ENCODE measurements around the gene LRRC4C. TPM values are rescaled to one million over a fixed set of nuclear protein-coding genes. Genes with fewer than 3 reads are reported as not detected.

The LRRC4C gene
- total RNA-seq, 1 experiment from 2014 or later: 0.13 TPM

GRCh38 chr11:40338062-40338461 is 1121.4 kb downstream of the LRRC4C start:
- H4K91ac ChIP-seq (ENCODE audit: insufficient read length, low read depth, low read length): no peak overlapping the region
- no peak overlapping the region for H3K18ac ChIP-seq (ENCODE audit: insufficient read length, low read depth, low read length)
- Mint-ChIP-seq H3K4me3 (no peak overlapping the region), H3K9me3 (no peaks in the 10 kb centered on the region), H3K36me3 (ENCODE audit: insufficient read depth in 1 of 3, low read depth in 3 of 3) (no peaks in the 10 kb centered on the region), H3K27ac (no peak overlapping the region), H3K27me3 (ENCODE audit: low read depth) (no peaks in the 10 kb centered on the region), H3K4me1 (peaks cover 0 to 6% of the 10 kb centered on the region in 2 experiments; a peak in 1 of 4 replicates)
- H3K27me3 ChIP-seq (ENCODE audit: insufficient read depth, low read length): no peaks in the 10 kb centered on the region
- H3K23ac ChIP-seq (ENCODE audit: insufficient read length, low read depth, low read length): no peak overlapping the region
- H3K23me2 ChIP-seq (ENCODE audit: insufficient read length, low read depth, low read length, poor library complexity, severe bottlenecking): no peaks in the 10 kb centered on the region
- H4K5ac ChIP-seq (ENCODE audit: insufficient read length, low read depth, low read length): no peak overlapping the region
- no peaks in the 10 kb centered on the region; the same call in 1 of the 2 replicates for H3K4me1 ChIP-seq (ENCODE audit: insufficient read depth, low read length)
- no peak overlapping the region for H3K14ac ChIP-seq (ENCODE audit: insufficient read depth, low read length)
- no peak overlapping the region for H3K27ac ChIP-seq (ENCODE audit: insufficient read length, low read depth, low read length)
- H3K9ac ChIP-seq (ENCODE audit: extremely low read depth, insufficient read length, low read length): no peak overlapping the region
- H2BK12ac ChIP-seq (ENCODE audit: insufficient read length, low read depth, low read length): no peak overlapping the region
- H2BK15ac ChIP-seq (ENCODE audit: low read depth, low read length): no peak overlapping the region
- no peak for TF ChIP-seq CTCF (conservative IDR thresholded peaks at IDR 0.05)
- no peaks in the 10 kb centered on the region for H4K20me1 ChIP-seq (ENCODE audit: control insufficient read depth, insufficient read depth, insufficient read length)
- H3K4me2 ChIP-seq (ENCODE audit: insufficient read depth, insufficient read length, low read length): no peak overlapping the region
- no peaks in the 10 kb centered on the region for H3K79me1 ChIP-seq (ENCODE audit: insufficient read depth, low read depth, low read length, poor library complexity, severe bottlenecking)
- DNase-seq: no peak
- H4K8ac ChIP-seq (replicated peaks; ENCODE audit: insufficient read length, low read depth, low read length): no peak overlapping the region
- no peak overlapping the region for H2BK5ac ChIP-seq (ENCODE audit: insufficient read length, low read length)
- H3K79me2 ChIP-seq (ENCODE audit: insufficient read depth, low read length): no peaks in the 10 kb centered on the region
- H2AK5ac ChIP-seq (ENCODE audit: insufficient read length, low read length): no peak overlapping the region
- no peak overlapping the region for H3K56ac ChIP-seq (ENCODE audit: insufficient read length, low read depth, low read length)
- no peak overlapping the region for H3T11ph ChIP-seq (ENCODE audit: low read length)
- no peak overlapping the region for H2BK120ac ChIP-seq (ENCODE audit: low read depth, low read length, poor library complexity, severe bottlenecking)
- whole genome bisulfite sequencing (ENCODE audit: extremely low coverage, insufficient read length, low lambda C conversion rate): no CpG with 5 or more reads among the region's 3 CpGs
- H3K9me3 ChIP-seq (ENCODE audit: control insufficient read depth, low read depth, low read length): no peaks in the 10 kb centered on the region
- H2BK20ac ChIP-seq (ENCODE audit: low read depth, low read length, poor library complexity, severe bottlenecking): no peak overlapping the region
- H2AFZ ChIP-seq (ENCODE audit: low read length): no peak overlapping the region
- H3K4ac ChIP-seq (ENCODE audit: low read depth, low read length): no peak overlapping the region

All from H9 (cell line).